Kidney (tissue), 14 donors: ENCODE data around the gene CALHM2. TPM values are rescaled to one million over a fixed set of nuclear protein-coding genes. Genes with fewer than 3 reads are reported as not detected.
A peak's percentile ranks its signal among the peaks of the same experiment; 100 is the strongest.

Experiments used
- DNase-seq, 5 donors: peaks; one replicate each; pipeline ENCODE4 v3.0.0-alpha.2; 2013 to 2020
- FAIRE-seq: peaks from 2 replicates; lab custom pipeline; 2012; peaks lifted over from hg19 to GRCh38; lab: Jason Lieb, UNC
- H3K27ac ChIP-seq, 2 donors: one replicate each; pipeline ENCODE4 v1.7.0; 2013; ENCODE audit warnings: low read depth in 2 of 2, low read length in 2 of 2, inconsistent platforms in 1 of 2
- H3K27me3 ChIP-seq: one replicate; pipeline ENCODE4 v1.7.1; 2013; ENCODE audit warnings: low read length, inconsistent platforms; ENCODE audit not compliant: control insufficient read depth, insufficient read depth
- H3K36me3 ChIP-seq, 3 donors: one replicate each; pipeline versions ENCODE4 v1.7.0 to v1.7.1; 2013; ENCODE audit warnings: low read length in 3 of 3, control low read depth in 1 of 3, inconsistent platforms in 1 of 3; ENCODE audit not compliant: insufficient read depth in 3 of 3, control insufficient read depth in 2 of 3
- H3K4me1 ChIP-seq, 3 donors: one replicate each; pipeline versions ENCODE4 v1.7.0 to v1.7.1; 2013; ENCODE audit warnings: low read length in 3 of 3, inconsistent platforms in 1 of 3, low read depth in 1 of 3; ENCODE audit not compliant: control insufficient read depth in 2 of 3, insufficient read depth in 2 of 3
- H3K4me3 ChIP-seq, 3 donors: one replicate each; pipeline versions ENCODE4 v1.7.0 to v1.8.1; 2013; ENCODE audit warnings: low read length in 3 of 3, control low read depth in 1 of 3, inconsistent platforms in 1 of 3
- H3K9ac ChIP-seq, 3 donors: one replicate each; pipeline versions ENCODE4 v1.7.0 to v1.7.1; 2013; ENCODE audit warnings: low read length in 3 of 3, control low read depth in 1 of 3, inconsistent platforms in 1 of 3
- H3K9me3 ChIP-seq, 3 donors: one replicate each; pipeline versions ENCODE4 v1.7.0 to v1.7.1; 2013; ENCODE audit warnings: low read length in 3 of 3, control low read depth in 1 of 3, inconsistent platforms in 1 of 3; ENCODE audit not compliant: control insufficient read depth in 2 of 3, insufficient read depth in 1 of 3
- CTCF ChIP-seq: IDR thresholded peaks from 3 replicates; pipeline ENCODE4 v1.5.1; 2012; ENCODE audit warnings: mild to moderate bottlenecking, moderate library complexity, borderline replicate concordance; ENCODE audit not compliant: insufficient read depth; ENCODE audit errors: extremely low read depth
- intact Hi-C: fragments of 100-400 bp; cut with DNase I; formaldehyde crosslinking; loops from one replicate; pipeline ENCODE4 v1.11.1; 2022
- polyA plus RNA-seq: library from polyadenylated mRNA; stranded (reverse); fragments of 350-450 nt; fragmentation: Illumina TruSeq; extraction: RNeasy Lipid Tissue Mini Kit (QIAGEN cat#74804); gene quantifications from one replicate; pipeline ENCODE4 v1.2.3, GENCODE V29; 2014; ENCODE audit warnings: low read depth, low replicate concordance; ENCODE audit not compliant: insufficient read depth
- total RNA-seq: library from RNA; stranded (reverse); fragmentation: NEBNext Ultra II Directional; extraction: Animal tissue kit (Norgen Biotek cat#: 25700); gene quantifications from one replicate; pipeline ENCODE4 v1.2.1, GENCODE V29; 2021
- donor health status: control.
- donor health status: control.
- donor health status: control.
- donor health status: control.
- donor health status: control.
- donor health status: DM: yes; HTN: yes; CAD: no.
- donor health status: Normal renal cell carcinoma (clear cell type).

Gene CALHM2
- total and polyA plus RNA-seq, 2 donors from 2014 or later = 8.0 to 26.0 TPM

- DNase-seq (peak in 1 of 5 donors; percentile 13), FAIRE-seq (no peak)
- no peaks in the 10 kb centered on the region for H3K9me3 ChIP-seq
- H3K27ac ChIP-seq = no peak overlapping the region
- no peak overlapping the region for H3K9ac ChIP-seq
- H3K36me3 ChIP-seq = no peaks in the 10 kb centered on the region
- H3K27me3 ChIP-seq = no peaks in the 10 kb centered on the region
- peaks cover 0 to 6% (median 0%) of the 10 kb centered on the region in 3 donors for H3K4me1 ChIP-seq
- H3K4me3 ChIP-seq = no peak overlapping the region
- intact Hi-C loops = no loop called here
- no peak for TF ChIP-seq CTCF
Measured at GRCh38 chr10:103457176-103457712, 5.1 kb upstream of the CALHM2 start.

- H3K9me3 ChIP-seq = no peaks in the 10 kb centered on the region
- no peaks in the 10 kb centered on the region for H3K36me3 ChIP-seq
- TF ChIP-seq CTCF = no peak
- peaks cover 0 to 6% (median 0%) of the 10 kb centered on the region in 3 donors for H3K4me1 ChIP-seq
- FAIRE-seq (no peak), DNase-seq (no peak)
- no peaks in the 10 kb centered on the region for H3K27me3 ChIP-seq
- no peak overlapping the region for H3K9ac ChIP-seq
- intact Hi-C loops = no loop called here
- no peak overlapping the region for H3K4me3 ChIP-seq
- H3K27ac ChIP-seq = no peak overlapping the region
Measured at GRCh38 chr10:103456074-103456660, 4.0 kb upstream of the CALHM2 start.

- DNase-seq (no peak), FAIRE-seq (no peak)
- Histone ChIP-seq H3K27me3 (no peaks in the 10 kb centered on the region), H3K4me3 (no peak overlapping the region), H3K4me1 (peaks cover 0 to 12% (median 0%) of the 10 kb centered on the region in 3 donors), H3K36me3 (no peaks in the 10 kb centered on the region), H3K9ac (no peak overlapping the region), H3K9me3 (no peaks in the 10 kb centered on the region), H3K27ac (no peak overlapping the region)
- intact Hi-C loops = no loop called here
- no peak for TF ChIP-seq CTCF
Measured at GRCh38 chr10:103455235-103455634, 3.1 kb upstream of the CALHM2 start.

GRCh38 chr10:103454026-103454425 lies 1.9 kb upstream of the CALHM2 start:
- no peaks in the 10 kb centered on the region for H3K27me3 ChIP-seq
- no peaks in the 10 kb centered on the region for H3K9me3 ChIP-seq
- no peaks in the 10 kb centered on the region for H3K36me3 ChIP-seq
- intact Hi-C loops = no loop called here
- DNase-seq = no peak
- FAIRE-seq = no peak
- TF ChIP-seq CTCF = no peak
- H3K4me1 ChIP-seq = peaks cover 0 to 19% (median 0%) of the 10 kb centered on the region in 3 donors
- no peak overlapping the region for H3K27ac ChIP-seq
- H3K4me3 ChIP-seq = no peak overlapping the region
- H3K9ac ChIP-seq = no peak overlapping the region
